Motor neuron (in vitro differentiated cells): Measurements from ENCODE around the gene PGF. TPM values are rescaled to one million over a fixed set of nuclear protein-coding genes. Genes with fewer than 3 reads are reported as not detected.
"Not testable (repeated sequence)": the region's sequence is repeated elsewhere in the genome, so short reads cannot be mapped to it uniquely, and the experiment has no call there.

Experiments
- ATAC-seq, 8 experiments: fragments of 200-7000 bp; cut with Tn5 transposase; replicated peaks in 6 of 8; 2 replicates each; pipeline ENCODE4 v1.8.0; 2021; ENCODE audit warnings: mild to moderate bottlenecking in 8 of 8, moderate library complexity in 8 of 8
- H3K27ac ChIP-seq, 2 donors: fragments of 250-450 bp; sonication (Bioruptor Pico); 2 replicates each; pipeline ENCODE4 v1.9.0; 2021; ENCODE audit warnings: antibody characterized with exemption in 2 of 2, mild to moderate bottlenecking in 2 of 2, moderate library complexity in 1 of 2
- H3K4me1 ChIP-seq, 2 donors: fragments of 250-450 bp; sonication (Bioruptor Pico); replicated peaks in 1 of 2; 2 replicates each; pipeline ENCODE4 v1.6.1; 2021; ENCODE audit warnings: antibody characterized with exemption in 2 of 2, mild to moderate bottlenecking in 2 of 2, moderate library complexity in 1 of 2
- H3K4me3 ChIP-seq, 5 donors: fragments of 250-450 bp; sonication (Bioruptor Pico); 2 replicates each; pipeline ENCODE4 v1.9.0; 2021; ENCODE audit warnings: antibody characterized with exemption in 5 of 5, mild to moderate bottlenecking in 5 of 5, moderate library complexity in 4 of 5
- WGBS, 10 experiments: fragments of 450-650 bp; shearing (Covaris generic); methylation state at CpG; one replicate each; pipeline ENCODE4 v1.0.0; 2022; 5-methylcytosine and 5-hydroxymethylcytosine counted together
- in situ Hi-C, 9 experiments: fragments of 400-800 bp; cut with MboI; loops; one replicate each; pipeline ENCODE4 v1.15.0; 2021; ENCODE audit warnings: low sequenced_read_pairs in 9 of 9, low pct_unique_long_range_greater_than_20kb in 2 of 9; ENCODE audit not compliant: unreplicated experiment in 9 of 9
- total RNA-seq, 8 experiments: library from RNA; unstranded; fragments of 300-600 nt; gene quantifications; 2 replicates each; pipeline versions ENCODE4 v1.2.3 to v1.2.4, GENCODE V29; 2022

PGF gene
- 10 to 100 TPM in 2 of 8 experiments, 1 to 10 TPM in 5, under 1 TPM in 1; 0.31 to 36.6 (median 3.2) TPM for total RNA-seq

DNA sequence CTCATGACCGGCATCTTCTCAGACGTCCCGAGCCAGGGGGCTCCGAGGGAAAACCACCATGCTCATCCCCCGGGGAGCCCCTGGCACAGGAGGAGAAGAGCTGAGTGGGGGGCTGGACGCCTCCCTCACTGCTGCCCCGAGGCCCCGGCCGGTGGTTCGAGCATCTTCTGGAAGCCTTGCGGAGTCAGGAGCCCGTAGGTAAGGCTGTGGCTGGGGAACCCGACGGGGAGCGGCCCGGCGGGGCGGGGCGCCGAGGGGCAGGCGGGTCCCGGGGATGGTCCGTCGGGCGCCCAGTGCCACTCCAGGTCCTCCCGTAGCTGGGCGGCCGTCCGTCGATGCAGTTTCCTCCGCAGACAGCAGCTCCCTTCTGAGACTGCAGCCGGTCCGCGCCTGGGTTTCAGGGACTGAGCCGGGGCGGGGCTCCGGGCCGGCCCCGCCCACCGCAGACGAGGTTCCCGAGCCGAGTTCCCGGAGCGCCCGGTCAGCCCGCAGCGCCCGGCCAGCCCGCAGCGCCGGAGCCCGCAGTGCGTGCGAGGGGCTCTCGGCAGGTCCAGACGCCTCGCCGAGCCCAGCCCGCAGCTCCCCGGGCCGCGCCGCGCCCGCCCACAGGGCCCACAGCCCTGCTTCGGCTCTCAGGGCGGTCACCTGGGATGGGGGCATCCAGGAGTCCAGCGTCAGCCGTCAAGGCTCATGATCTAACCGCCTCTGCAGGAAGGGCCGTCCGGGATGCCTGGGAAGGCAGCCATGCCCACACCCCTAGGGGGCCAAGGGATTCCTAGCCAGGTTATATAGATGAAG lies at the start of gene PGF:
TSS of gene PGF (minus strand) at position 369 of the 798 bp plus-strand sequence. CDS start at position 14, 355 bp downstream.
- ATAC-seq, result peak; percentile 54 to 92 (median 76)
- in situ Hi-C loops, result no loop called here
- Histone ChIP-seq H3K27ac (peak within 1 kb of the TSS in 1 of 2 donors; percentile 9), H3K4me1 (peaks cover 22 to 49% of the 10 kb centered on the region in 2 donors), H3K4me3 (peak within 1 kb of the TSS; percentile 21 to 31 (median 29))
- 0% methylated on average over 2 of the region's 73 CpGs; no CpG with 5 or more reads in 9 of the 10 experiments for WGBS, 10 experiments

GRCh38 chr14:75003250-75004027 lies 48.0 kb upstream of the PGF start:
- 0 to 100% (median 19%) methylated on average over 1 to 11 of the region's 18 CpGs; no CpG with 5 or more reads in 2 of the 10 experiments for WGBS, 10 experiments
- Histone ChIP-seq H3K4me1 (peaks cover 9 to 13% of the 10 kb centered on the region in 2 donors), H3K4me3 (peak overlapping the region; percentile 72 to 89 (median 78)), H3K27ac (peak overlapping the region; percentile 62 to 86)
- no peak for ATAC-seq
- in situ Hi-C loops, result no loop called here

DNA sequence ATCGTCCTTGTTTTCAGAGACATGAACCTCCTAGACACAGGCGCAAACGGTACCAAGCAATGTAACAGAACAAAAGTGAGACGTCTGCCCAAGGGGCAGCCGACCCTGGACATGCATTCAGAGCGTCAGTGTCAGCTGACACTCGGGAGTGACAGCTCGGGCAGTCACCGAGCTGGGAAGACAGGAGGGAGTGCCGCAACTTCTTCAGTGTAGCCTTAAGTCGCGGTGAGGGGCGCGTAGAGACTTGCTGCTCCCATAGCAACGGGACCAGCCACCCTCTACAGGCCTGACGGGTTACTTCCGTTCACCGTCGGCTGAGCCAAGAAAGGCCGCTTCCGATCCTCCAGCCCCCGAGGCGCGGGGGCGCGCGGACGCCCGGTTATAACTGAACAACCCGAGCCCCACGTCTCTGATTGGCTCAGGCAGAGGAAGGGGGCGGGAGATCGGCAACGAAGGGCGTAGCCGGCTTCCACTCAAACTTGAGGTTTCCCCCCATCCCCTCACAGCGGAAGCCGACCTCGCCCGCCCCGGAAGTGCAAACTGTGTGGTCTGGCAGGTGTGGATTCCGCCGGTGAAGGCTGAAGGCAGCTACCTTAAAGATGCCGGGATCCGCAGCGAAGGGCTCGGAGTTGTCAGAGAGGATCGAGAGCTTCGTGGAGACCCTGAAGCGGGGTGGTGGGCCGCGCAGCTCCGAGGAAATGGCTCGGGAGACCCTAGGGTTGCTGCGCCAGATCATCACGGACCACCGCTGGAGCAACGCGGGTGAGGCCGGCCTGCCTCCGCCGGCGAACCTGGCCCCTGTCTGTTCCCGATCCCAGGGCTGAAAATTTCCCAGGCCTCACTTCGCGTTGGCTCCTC lies 47.2 kb upstream of the PGF start, which contains the start of gene EIF2B2:
TSS of gene EIF2B2 (plus strand) at position 530 of the 858 bp plus-strand sequence. CDS start at position 600, 70 bp downstream.
- Histone ChIP-seq H3K4me3 (peak within 1 kb of the TSS; percentile 72 to 89 (median 78)), H3K4me1 (peaks cover 9 to 13% of the 10 kb centered on the region in 2 donors), H3K27ac (peak within 1 kb of the TSS; percentile 62 to 86)
- peak; percentile 95 to 97 (median 96) for ATAC-seq
- in situ Hi-C loops, result no loop called here
- 0 to 7% (median 0%) methylated on average over 1 to 12 of the region's 66 CpGs; no CpG with 5 or more reads in 2 of the 10 experiments for WGBS, 10 experiments

- Histone ChIP-seq H3K4me1 (peaks cover 9 to 13% of the 10 kb centered on the region in 2 donors), H3K27ac (peak overlapping the region; percentile 38), H3K4me3 (peak overlapping the region; percentile 72 to 89 (median 78))
- in situ Hi-C loops, result no loop called here
- WGBS, 10 experiments, result 86 to 100% (median 100%) methylated on average over 1 of the region's 1 CpG; no CpG with 5 or more reads in 2 of the 10 experiments
- no peak for ATAC-seq
Observed at GRCh38 chr14:75001899-75002298, 46.5 kb upstream of the PGF start.

DNA sequence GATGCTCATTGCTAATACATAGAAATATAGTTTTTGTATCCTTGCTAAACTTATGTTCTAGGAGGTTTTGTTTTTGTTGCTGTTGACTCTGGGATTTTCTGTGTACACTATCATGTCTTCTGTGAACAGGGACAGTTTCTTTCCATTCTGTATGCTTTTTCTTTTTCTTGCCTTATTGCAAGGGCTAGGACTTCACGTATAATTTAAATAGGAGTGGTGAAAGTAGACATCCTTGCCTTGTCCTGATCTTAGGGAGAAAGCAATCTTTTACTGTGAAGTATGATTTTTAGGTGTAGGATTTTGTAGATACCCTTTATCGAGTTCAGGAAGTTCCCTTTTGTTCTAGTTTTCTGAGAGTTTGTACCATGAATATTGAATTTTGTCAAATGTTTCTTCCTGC lies 45.9 kb upstream of the PGF start:
- no peak overlapping the region for H3K4me3 ChIP-seq
- in situ Hi-C loops, result no loop called here
- no peak for ATAC-seq
- peaks cover 9 to 13% of the 10 kb centered on the region in 2 donors for H3K4me1 ChIP-seq
- no peak overlapping the region for H3K27ac ChIP-seq
- 33 to 100% (median 94%) methylated on average over 1 to 2 of the region's 2 CpGs for WGBS, 10 experiments

- H3K27ac ChIP-seq, H3K4me1 ChIP-seq, ATAC-seq, H3K4me3 ChIP-seq, in situ Hi-C loops: not testable (repeated sequence)
- WGBS, 10 experiments, result no CpG with 5 or more reads among the region's 7 CpGs
Observed at GRCh38 chr14:74995781-74996180, 40.4 kb upstream of the PGF start.

- WGBS, 10 experiments, result 97% methylated on average over 5 of the region's 28 CpGs; no CpG with 5 or more reads in 9 of the 10 experiments
- H3K4me3 ChIP-seq, H3K27ac ChIP-seq, ATAC-seq, H3K4me1 ChIP-seq, in situ Hi-C loops: not testable (repeated sequence)
Observed at GRCh38 chr14:74994182-74994581, 38.8 kb upstream of the PGF start.

DNA sequence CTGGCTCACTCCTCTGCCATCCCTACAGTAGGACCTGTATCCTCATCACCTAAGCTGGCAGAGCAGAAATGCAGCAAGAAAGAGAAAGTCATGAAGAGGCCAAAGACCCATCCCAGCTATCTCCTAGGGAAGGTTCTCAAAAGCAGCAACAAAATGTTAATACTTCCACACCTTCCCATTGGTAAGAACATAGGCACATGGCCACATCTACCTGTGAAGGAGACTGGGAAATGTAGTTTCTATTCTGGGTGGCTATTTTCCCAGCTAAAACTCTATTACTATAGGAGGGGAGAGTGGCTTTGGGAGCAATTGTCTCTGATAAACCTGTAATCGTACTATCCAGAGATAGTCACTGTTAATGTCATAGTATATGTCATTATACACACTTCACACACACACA lies 33.6 kb upstream of the PGF start:
- no peak for ATAC-seq
- Histone ChIP-seq H3K4me1 (no peaks in the 10 kb centered on the region), H3K4me3 (no peak overlapping the region), H3K27ac (no peak overlapping the region)
- in situ Hi-C loops, result no loop called here
- 83 to 100% (median 88%) methylated on average over 1 of the region's 1 CpG; no CpG with 5 or more reads in 6 of the 10 experiments for WGBS, 10 experiments

- Histone ChIP-seq H3K4me3 (no peak overlapping the region), H3K4me1 (no peaks in the 10 kb centered on the region), H3K27ac (no peak overlapping the region)
- in situ Hi-C loops, result no loop called here
- ATAC-seq, result peak in 1 of 8 experiments; percentile 84
- 71 to 100% (median 92%) methylated on average over 1 to 4 of the region's 4 CpGs; no CpG with 5 or more reads in 5 of the 10 experiments for WGBS, 10 experiments
Observed at GRCh38 chr14:74988131-74988530, 32.7 kb upstream of the PGF start.

DNA sequence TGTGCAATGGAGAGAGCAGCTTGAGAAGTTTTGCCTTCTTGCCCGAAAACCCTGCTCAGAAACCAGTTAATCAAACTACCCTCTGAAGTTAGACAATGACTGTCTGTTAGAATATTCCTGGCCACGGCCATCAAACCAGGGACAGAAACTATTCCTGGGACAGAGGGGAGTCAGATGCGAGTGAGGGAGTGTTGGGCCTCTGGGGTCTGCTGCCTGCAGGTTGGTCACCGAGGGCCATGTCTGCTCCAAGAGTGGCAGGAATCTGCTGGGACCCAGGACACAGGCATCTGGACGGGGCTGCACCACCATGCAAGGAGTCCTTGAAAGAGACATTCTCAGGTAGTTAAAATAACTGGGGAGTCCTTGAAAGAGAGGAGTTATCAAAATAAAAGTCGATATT lies 30.4 kb upstream of the PGF start:
- peaks cover 3 to 4% of the 10 kb centered on the region in 2 donors for H3K4me1 ChIP-seq
- WGBS, 10 experiments, result 20 to 100% (median 89%) methylated on average over 1 to 6 of the region's 6 CpGs; no CpG with 5 or more reads in 3 of the 10 experiments
- no peak overlapping the region for H3K27ac ChIP-seq
- no peak for ATAC-seq
- H3K4me3 ChIP-seq, result no peak overlapping the region
- in situ Hi-C loops, result no loop called here

DNA sequence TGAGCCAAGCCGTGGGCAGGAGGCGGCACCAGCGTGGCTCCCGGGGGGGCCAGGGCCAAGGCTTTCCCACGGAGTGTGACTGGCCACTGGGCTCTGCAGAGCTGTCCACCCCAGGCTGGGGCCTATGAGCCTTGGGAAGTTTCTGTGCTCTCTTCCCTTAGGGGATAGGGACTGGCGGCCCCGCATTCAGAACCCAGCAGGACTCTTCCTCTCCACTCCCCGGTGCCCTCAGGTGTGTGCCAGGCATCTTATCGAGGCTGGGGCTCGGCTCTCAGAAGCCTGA lies 29.6 kb upstream of the PGF start:
- Histone ChIP-seq H3K4me1 (peaks cover 12 to 13% of the 10 kb centered on the region in 2 donors), H3K27ac (no peak overlapping the region), H3K4me3 (no peak overlapping the region)
- WGBS, 10 experiments, result no CpG with 5 or more reads among the region's 10 CpGs
- in situ Hi-C loops, result no loop called here
- ATAC-seq, result no peak

- in situ Hi-C loops, result no loop called here
- no peak overlapping the region for H3K27ac ChIP-seq
- peaks cover 17 to 18% of the 10 kb centered on the region in 2 donors for H3K4me1 ChIP-seq
- 23 to 70% (median 40%) methylated on average over 1 to 4 of the region's 16 CpGs; no CpG with 5 or more reads in 7 of the 10 experiments for WGBS, 10 experiments
- H3K4me3 ChIP-seq, result no peak overlapping the region
- ATAC-seq, result no peak
Observed at GRCh38 chr14:74984236-74985027, 29.0 kb upstream of the PGF start.
